ENCODE results near the gene VASH1. TPM values are rescaled to one million over a fixed set of nuclear protein-coding genes. Genes with fewer than 3 reads are reported as not detected.

Gene VASH1
- total and polyA plus RNA-seq, 2 of the 13 experiments (the other 11 are each of a cell fraction or from before 2014, with no cell fraction given), result 0.11 to 0.24 TPM

- TF ChIP-seq ZBTB40 (IDR thresholded peaks at IDR 0.05) (no peak), ZBTB40 (CRISPR knock-in tag; IDR thresholded peaks at IDR 0.05) (peak; percentile 12; the same call in 1 of the 2 replicates), U2AF1 (optimal IDR thresholded peaks at IDR 0.05; ENCODE audit: low read depth, low read length) (no peak), GPBP1L1 (CRISPR knock-in tag; IDR thresholded peaks at IDR 0.05) (no peak), ZNF737 (CRISPR knock-in tag; IDR thresholded peaks at IDR 0.05; ENCODE audit: borderline replicate concordance) (no peak), NFAT5 (CRISPR knock-in tag; IDR thresholded peaks at IDR 0.05) (no peak), THRA (CRISPR knock-in tag; IDR thresholded peaks at IDR 0.05; ENCODE audit: borderline replicate concordance) (peak; percentile 33; the same call in 1 of the 2 replicates)
These were observed 68.6 kb downstream of the VASH1 start (continued) for GRCh38 chr14:76829650-76830421.
